HepG2 (cell line): Measurements from ENCODE around the gene TRAK1. TPM values are rescaled to one million over a fixed set of nuclear protein-coding genes. Genes with fewer than 3 reads are reported as not detected.

Source experiments
- MAZ ChIP-seq, 2 experiments: sonication (generic) in 1 of 2; formaldehyde crosslinking in 1 of 2; IDR thresholded peaks; 2 replicates each; pipeline versions ENCODE4 v1.5.0 to v1.6.1; 2012 to 2020; ENCODE audit warnings: low read depth in 2 of 2, mild to moderate bottlenecking in 2 of 2, borderline replicate concordance in 1 of 2, improper control_type of control experiment in 1 of 2, low read length in 1 of 2, missing genetic modification reagents in 1 of 2, moderate library complexity in 1 of 2
- RFX3 ChIP-seq: IDR thresholded peaks from 2 replicates; pipeline ENCODE4 v1.6.1; 2016; ENCODE audit warnings: missing biosample characterization, missing genetic modification reagents
- TCF7 ChIP-seq: sonication (generic); IDR thresholded peaks from 2 replicates; pipeline ENCODE4 v1.6.1; 2016; ENCODE audit warnings: antibody characterized with exemption, low read depth
- ZBTB4 ChIP-seq: sonication (generic); formaldehyde crosslinking; IDR thresholded peaks from 2 replicates; pipeline ENCODE4 v1.4.0; 2020; ENCODE audit warnings: missing genetic modification reagents, mild to moderate bottlenecking, borderline replicate concordance
- polyA plus RNA-seq, 8 experiments: library from polyadenylated mRNA; depleted of rRNA in 3 of 8; stranded (reverse) in 7 of 8; unstranded in 1 of 8; fragments of >200 nt; fragmentation: Illumina TruSeq in 4 of 8; extraction: Trizol in 4 of 8; gene quantifications; 2 replicates each; pipeline versions ENCODE4 v1.2.1 to v1.2.3, GENCODE V29; 2011 to 2016; ENCODE audit warnings: low read depth in 4 of 8, missing spikeins in 1 of 8, mixed read lengths in 1 of 8; ENCODE audit not compliant: insufficient read depth in 1 of 8
- total RNA-seq, 5 experiments: library from RNA; depleted of rRNA; stranded (reverse); fragments of >200 nt; fragmentation: Illumina TruSeq; extraction: Trizol; gene quantifications; 2 replicates each; pipeline ENCODE4 v1.2.3, GENCODE V29; 2016; ENCODE audit warnings: low read depth in 1 of 5
- TF ChIP-seq, protein P1 (sequence below), 2 experiments: sonication (generic) in 1 of 2; formaldehyde crosslinking in 1 of 2; IDR thresholded peaks; 2 replicates each; pipeline versions ENCODE4 v1.5.1 to v1.6.1; 2011 to 2020; ENCODE audit warnings: borderline replicate concordance in 1 of 2, low read depth in 1 of 2, low read length in 1 of 2, mild to moderate bottlenecking in 1 of 2, missing genetic modification reagents in 1 of 2, moderate library complexity in 1 of 2

The TRAK1 gene
- total and polyA plus RNA-seq, 2 of the 13 experiments (the other 11 are each of a cell fraction or from before 2014, with no cell fraction given): 20.5 to 46.6 TPM

GRCh38 chr3:42184651-42185443, 93.7 kb downstream of the TRAK1 start (continued):
- TF ChIP-seq ZBTB4 (CRISPR knock-in tag): no peak
- no peak for TF ChIP-seq RFX3 (CRISPR knock-in tag)
- TF ChIP-seq, protein P1, sequence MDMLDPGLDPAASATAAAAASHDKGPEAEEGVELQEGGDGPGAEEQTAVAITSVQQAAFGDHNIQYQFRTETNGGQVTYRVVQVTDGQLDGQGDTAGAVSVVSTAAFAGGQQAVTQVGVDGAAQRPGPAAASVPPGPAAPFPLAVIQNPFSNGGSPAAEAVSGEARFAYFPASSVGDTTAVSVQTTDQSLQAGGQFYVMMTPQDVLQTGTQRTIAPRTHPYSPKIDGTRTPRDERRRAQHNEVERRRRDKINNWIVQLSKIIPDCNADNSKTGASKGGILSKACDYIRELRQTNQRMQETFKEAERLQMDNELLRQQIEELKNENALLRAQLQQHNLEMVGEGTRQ (IDR thresholded peaks at IDR 0.05; ENCODE audit: low read depth, low read length): no peak
- TF ChIP-seq, protein P1 (CRISPR knock-in tag; IDR thresholded peaks at IDR 0.05; ENCODE audit: borderline replicate concordance): no peak
- no peak for TF ChIP-seq TCF7
- no peak for TF ChIP-seq MAZ (IDR thresholded peaks at IDR 0.05; ENCODE audit: borderline replicate concordance, low read depth, low read length)
- TF ChIP-seq MAZ (CRISPR knock-in tag; IDR thresholded peaks at IDR 0.05; ENCODE audit: low read depth): no peak
